ENCODE results near the gene FZD10. TPM values are rescaled to one million over a fixed set of nuclear protein-coding genes. Genes with fewer than 3 reads are reported as not detected.

The FZD10 gene
- total and polyA plus RNA-seq, 2 of the 13 experiments (the other 11 are each of a cell fraction or from before 2014, with no cell fraction given), result not detected

DNA sequence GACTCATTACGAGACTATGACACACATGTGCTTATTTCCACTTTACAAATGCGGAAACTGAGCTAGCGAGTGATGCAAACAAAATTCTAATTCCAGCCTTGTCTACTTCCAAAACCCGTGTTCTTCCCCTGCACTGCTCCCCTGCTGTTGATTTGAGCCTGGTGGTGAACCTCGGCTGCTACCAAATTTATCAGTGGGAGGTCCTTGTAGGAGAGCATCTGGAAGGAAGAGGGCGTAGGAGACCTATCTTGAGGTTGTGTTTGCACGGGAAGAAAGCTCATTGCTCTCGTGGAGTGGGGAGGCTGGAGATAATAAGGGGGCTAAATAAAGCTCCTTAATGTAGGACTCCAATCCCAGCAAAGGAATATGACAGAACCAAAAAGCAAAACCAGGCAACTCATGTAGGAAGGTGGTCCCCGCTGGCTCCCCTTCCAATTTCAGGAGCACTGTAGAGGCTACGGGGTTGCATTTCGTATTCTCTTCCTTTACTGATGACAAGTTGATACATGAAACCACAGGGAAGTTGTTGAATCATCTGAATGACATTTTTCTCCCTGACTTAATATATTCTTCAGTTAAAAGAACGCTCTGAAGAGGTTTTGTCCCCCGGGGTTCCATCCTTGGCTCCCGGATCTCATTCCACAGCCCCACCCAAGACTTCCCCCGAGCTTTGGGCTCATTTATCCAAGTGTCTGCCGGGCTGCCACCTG lies 52.6 kb downstream of the FZD10 start:
- no peak overlapping the region for H3K4me2 ChIP-seq (ENCODE audit: low read depth, low read length)
- ChIA-PET CTCF (ENCODE audit: low intra/inter-chr PET ratio, low total read pairs) (no interaction called here), POLR2A (no interaction called here)
- no TSS peak for BruUV-seq (replicated peaks)
- H3K27me3 ChIP-seq (ENCODE audit: control insufficient read depth in 1 of 2, insufficient read depth in 2 of 2, low read length in 2 of 2), result peaks cover 0 to 27% of the 10 kb centered on the region in 2 experiments; a peak in 2 of 5 replicates
- ATAC-seq (no peak), FAIRE-seq (no peak), DNase-seq (ENCODE audit: low spot score) (no peak)
- no peaks in the 10 kb centered on the region for H3K4me1 ChIP-seq (ENCODE audit: insufficient read depth, low read length)
- intact Hi-C loops (cut with micrococcal nuclease; ENCODE audit: unreplicated experiment) (no loop called here), in situ Hi-C loops (cut with HindIII; ENCODE audit: extremely low pct_ligation_motif_present, low pct_unique_long_range_greater_than_20kb) (no loop called here)
- H3K36me3 ChIP-seq (replicated peaks in 1 of 2; ENCODE audit: control insufficient read depth in 1 of 2, insufficient read depth in 2 of 2, low read length in 2 of 2), result no peaks in the 10 kb centered on the region
- H4K20me1 ChIP-seq (ENCODE audit: insufficient read depth, low read length), result no peaks in the 10 kb centered on the region
- H2AFZ ChIP-seq (ENCODE audit: low read length), result no peak overlapping the region
- H3K79me2 ChIP-seq (ENCODE audit: insufficient read depth, low read length), result no peaks in the 10 kb centered on the region
- no peak for TF ChIP-seq KDM6A (CRISPR knock-in tag; IDR thresholded peaks at IDR 0.05; ENCODE audit: low read depth)
- no peak for TF ChIP-seq ZNF460 (CRISPR knock-in tag; IDR thresholded peaks at IDR 0.05; ENCODE audit: borderline replicate concordance)
- TF ChIP-seq ZSCAN9 (CRISPR knock-in tag; IDR thresholded peaks at IDR 0.05; ENCODE audit: borderline replicate concordance), result no peak
- no peak for TF ChIP-seq NCOA5 (CRISPR knock-in tag; IDR thresholded peaks at IDR 0.05)
- TF ChIP-seq ZNF7 (CRISPR knock-in tag; IDR thresholded peaks at IDR 0.05), result no peak
- TF ChIP-seq ZNF558 (CRISPR knock-in tag; IDR thresholded peaks at IDR 0.05; ENCODE audit: borderline replicate concordance), result no peak
- no peak for TF ChIP-seq ZNF205 (CRISPR knock-in tag; IDR thresholded peaks at IDR 0.05)
- TF ChIP-seq ZNF652 (CRISPR knock-in tag; IDR thresholded peaks at IDR 0.05; ENCODE audit: borderline replicate concordance, low read depth), result no peak
- TF ChIP-seq ZNF891 (CRISPR knock-in tag; IDR thresholded peaks at IDR 0.05), result no peak
- TF ChIP-seq NFYB (CRISPR knock-in tag; IDR thresholded peaks at IDR 0.05), result no peak
- TF ChIP-seq KLF6 (CRISPR knock-in tag; IDR thresholded peaks at IDR 0.05), result no peak
- no peak for TF ChIP-seq ZNF280B (CRISPR knock-in tag; IDR thresholded peaks at IDR 0.05; ENCODE audit: borderline replicate concordance)
- TF ChIP-seq KDM5A (IDR thresholded peaks at IDR 0.05; ENCODE audit: borderline replicate concordance, low read length), result no peak
- TF ChIP-seq RFX3 (CRISPR knock-in tag; IDR thresholded peaks at IDR 0.05), result no peak
- TF ChIP-seq PAF1 (CRISPR knock-in tag; IDR thresholded peaks at IDR 0.05), result no peak
- no peak for TF ChIP-seq ZNF264 (CRISPR knock-in tag; IDR thresholded peaks at IDR 0.05)
- TF ChIP-seq ZNF737 (CRISPR knock-in tag; IDR thresholded peaks at IDR 0.05; ENCODE audit: borderline replicate concordance), result no peak
- no peak overlapping the region for H3K27ac ChIP-seq (ENCODE audit: extremely low read length, insufficient read depth, low read length)
- no peak overlapping the region for H3K4me3 ChIP-seq (replicated peaks in 1 of 3; ENCODE audit: insufficient read depth in 1 of 3, low read depth in 2 of 3, low read length in 3 of 3)
- H3K9ac ChIP-seq (ENCODE audit: insufficient read depth, low read depth, low read length), result no peak overlapping the region
- no peaks in the 10 kb centered on the region for H3K9me3 ChIP-seq (ENCODE audit: low read length)
- 6% methylated on average over 16 of the region's 16 CpGs for WGBS (ENCODE audit: low lambda C conversion rate)

Other genes with a start within 250 kb of the FZD10 start
- not detected in 2 replicates for gene PIWIL1, start 175.4 kb downstream of the FZD10 start, total RNA-seq (2016; rRNA removed; fragmentation: Illumina TruSeq; extraction: Trizol)
- gene PIWIL1, start 175.4 kb downstream of the FZD10 start, polyA plus RNA-seq (2011; rRNA removed), result not detected in 2 replicates

Measured in HepG2 (cell line).